Sigmoid colon (tissue), 7 donors: ENCODE measurements around the gene GMNN. TPM values are rescaled to one million over a fixed set of nuclear protein-coding genes. Genes with fewer than 3 reads are reported as not detected.

Experiments
- DNase-seq: peaks from one replicate; pipeline ENCODE4 v3.0.0-alpha.2; 2019
- H3K27ac ChIP-seq, 4 donors: fragments of 200-600 bp; sonication (generic); one replicate each; pipeline ENCODE4 v1.5.1; 2016 to 2019; ENCODE audit warnings: mild to moderate bottlenecking in 1 of 4
- H3K27me3 ChIP-seq, 3 donors: fragments of 200-600 bp; sonication (generic); one replicate each; pipeline ENCODE4 v1.5.1; 2019; ENCODE audit warnings: mild to moderate bottlenecking in 1 of 3
- H3K36me3 ChIP-seq, 4 donors: fragments of 200-600 bp; sonication (generic); one replicate each; pipeline ENCODE4 v1.5.1; 2016 to 2019
- H3K4me1 ChIP-seq, 4 donors: fragments of 200-600 bp; sonication (generic); one replicate each; pipeline ENCODE4 v1.5.1; 2017 to 2019
- H3K4me3 ChIP-seq, 4 donors: fragments of 200-600 bp; sonication (generic); one replicate each; pipeline ENCODE4 v1.5.1; 2017 to 2019; ENCODE audit warnings: mild to moderate bottlenecking in 2 of 4, moderate library complexity in 1 of 4
- H3K9me3 ChIP-seq, 4 donors: fragments of 200-600 bp in 3 of 4; sonication (generic) in 3 of 4; one replicate each; pipeline versions ENCODE4 v1.5.1 to v1.6.1; 2013 to 2019
- CTCF ChIP-seq, 4 experiments: fragments of 450-650 bp in 3 of 4; fragments of 200-600 bp in 1 of 4; IDR thresholded peaks; one replicate each; pipeline ENCODE4 v1.5.1; 2016 to 2019; ENCODE audit warnings: antibody characterized with exemption in 4 of 4, mild to moderate bottlenecking in 3 of 4, moderate library complexity in 2 of 4
- EP300 ChIP-seq, 4 donors: sonication (generic); formaldehyde crosslinking; IDR thresholded peaks; one replicate each; pipeline ENCODE4 v1.6.1; 2017; ENCODE audit warnings: antibody characterized with exemption in 4 of 4
- POLR2A ChIP-seq, 2 donors: fragments of 450-650 bp; IDR thresholded peaks; one replicate each; pipeline ENCODE4 v1.6.1; 2016; ENCODE audit warnings: antibody characterized with exemption in 2 of 2, mild to moderate bottlenecking in 2 of 2, moderate library complexity in 2 of 2
- POLR2AphosphoS5 ChIP-seq, 4 donors: sonication (generic); formaldehyde crosslinking; IDR thresholded peaks; one replicate each; pipeline ENCODE4 v1.6.1; 2017; ENCODE audit warnings: antibody characterized with exemption in 4 of 4
- WGBS, 2 donors: extraction: QIAGEN DNeasy Blood & Tissue Kit; methylation state at CpG; one replicate each; pipeline ENCODE4 v1.1.7; 2013; 5-methylcytosine and 5-hydroxymethylcytosine counted together
- intact Hi-C: fragments of 100-400 bp; cut with DNase I; formaldehyde crosslinking; loops from one replicate; pipeline ENCODE4 v1.15.1; 2023
- polyA plus RNA-seq, 3 donors: library from polyadenylated mRNA; stranded (reverse); fragments of 200-250 nt; gene quantifications; one replicate each; pipeline ENCODE4 v1.2.3, GENCODE V29; 2013
- total RNA-seq, 4 donors: library from RNA; depleted of rRNA; stranded (reverse); fragments of >200 nt; gene quantifications; one replicate each; pipeline ENCODE4 v1.1.0, GENCODE V29; 2016
- donor health status: healthy with polysubstance abuse.
- donor health status: Bipolar disorder and iron deficiency.
- donor health status: healthy.

GMNN gene
- total and polyA plus RNA-seq, 7 donors = 4.4 to 71.7 (median 9.7) TPM

- no peaks in the 10 kb centered on the region for H3K9me3 ChIP-seq
- intact Hi-C loops = no loop called here
- H3K4me1 ChIP-seq = peaks cover 0 to 3% (median 0%) of the 10 kb centered on the region in 4 donors
- no peaks in the 10 kb centered on the region for H3K27me3 ChIP-seq
- DNase-seq = no peak
- TF ChIP-seq POLR2A (IDR thresholded peaks at IDR 0.05) (no peak), EP300 (IDR thresholded peaks at IDR 0.05) (no peak), POLR2AphosphoS5 (IDR thresholded peaks at IDR 0.05) (no peak), CTCF (IDR thresholded peaks at IDR 0.05) (no peak)
- H3K36me3 ChIP-seq = no peaks in the 10 kb centered on the region
- H3K4me3 ChIP-seq = no peak overlapping the region
- no peak overlapping the region for H3K27ac ChIP-seq
Observed at GRCh38 chr6:24740861-24741260, 33.9 kb upstream of the GMNN start.

GRCh38 chr6:24742216-24742738 lies 32.5 kb upstream of the GMNN start:
- TF ChIP-seq CTCF (IDR thresholded peaks at IDR 0.05) = no peak
- no peak for TF ChIP-seq POLR2A (IDR thresholded peaks at IDR 0.05)
- no peak for TF ChIP-seq EP300 (IDR thresholded peaks at IDR 0.05)
- no peak for TF ChIP-seq POLR2AphosphoS5 (IDR thresholded peaks at IDR 0.05)
- no peak overlapping the region for H3K4me3 ChIP-seq
- DNase-seq = no peak
- 81 to 87% methylated on average over 5 of the region's 5 CpGs for WGBS, 2 donors
- H3K27me3 ChIP-seq = no peaks in the 10 kb centered on the region
- H3K36me3 ChIP-seq = no peaks in the 10 kb centered on the region
- no peaks in the 10 kb centered on the region for H3K9me3 ChIP-seq
- H3K27ac ChIP-seq = peak overlapping the region in 3 of 4 donors; percentile 15 to 71 (median 60)
- peaks cover 0 to 3% (median 0%) of the 10 kb centered on the region in 4 donors for H3K4me1 ChIP-seq
- intact Hi-C loops = no loop called here

GRCh38 chr6:24743265-24743943 lies 31.3 kb upstream of the GMNN start:
- peak overlapping the region; percentile 15 to 71 (median 56) for H3K27ac ChIP-seq
- TF ChIP-seq POLR2A (IDR thresholded peaks at IDR 0.05) (no peak), EP300 (IDR thresholded peaks at IDR 0.05) (no peak), POLR2AphosphoS5 (IDR thresholded peaks at IDR 0.05) (peak in 1 of 4 donors; percentile 10)
- WGBS, 2 donors = 67 to 71% methylated on average over 2 of the region's 2 CpGs

GRCh38 chr6:24743944-24744335 lies 30.8 kb upstream of the GMNN start:
- Histone ChIP-seq H3K27ac (peak overlapping the region in 2 of 4 donors; percentile 60 to 71), H3K4me1 (peaks cover 0 to 3% (median 0%) of the 10 kb centered on the region in 4 donors), H3K9me3 (no peaks in the 10 kb centered on the region), H3K36me3 (no peaks in the 10 kb centered on the region), H3K27me3 (no peaks in the 10 kb centered on the region), H3K4me3 (no peak overlapping the region)
- DNase-seq = no peak
- TF ChIP-seq EP300 (IDR thresholded peaks at IDR 0.05) (no peak), CTCF (IDR thresholded peaks at IDR 0.05) (no peak), POLR2AphosphoS5 (IDR thresholded peaks at IDR 0.05) (no peak), POLR2A (IDR thresholded peaks at IDR 0.05) (no peak)
- intact Hi-C loops = no loop called here
- WGBS, 2 donors = 74 to 84% methylated on average over 3 of the region's 3 CpGs

More at GRCh38 chr6:24743265-24743943, 31.3 kb upstream of the GMNN start:
- Histone ChIP-seq H3K9me3 (no peaks in the 10 kb centered on the region), H3K4me3 (no peak overlapping the region), H3K4me1 (peaks cover 0 to 3% (median 0%) of the 10 kb centered on the region in 4 donors), H3K36me3 (no peaks in the 10 kb centered on the region), H3K27me3 (no peaks in the 10 kb centered on the region)
- DNase-seq = no peak
- intact Hi-C loops = no loop called here

GRCh38 chr6:24744911-24745310 lies 29.8 kb upstream of the GMNN start:
- Histone ChIP-seq H3K27ac (peak overlapping the region in 1 of 4 donors; percentile 34), H3K4me3 (no peak overlapping the region), H3K9me3 (no peaks in the 10 kb centered on the region), H3K27me3 (no peaks in the 10 kb centered on the region), H3K36me3 (no peaks in the 10 kb centered on the region), H3K4me1 (peaks cover 0 to 3% (median 0%) of the 10 kb centered on the region in 4 donors)
- TF ChIP-seq POLR2AphosphoS5 (IDR thresholded peaks at IDR 0.05) = no peak
- TF ChIP-seq POLR2A (IDR thresholded peaks at IDR 0.05) = no peak
- no peak for TF ChIP-seq EP300 (IDR thresholded peaks at IDR 0.05)
- no peak for TF ChIP-seq CTCF (IDR thresholded peaks at IDR 0.05)
- DNase-seq = no peak
- intact Hi-C loops = no loop called here
- WGBS, 2 donors = 70 to 87% methylated on average over 5 of the region's 5 CpGs
